ENCODE data around the gene ENTPD6. TPM values are rescaled to one million over a fixed set of nuclear protein-coding genes. Genes with fewer than 3 reads are reported as not detected.
"Not testable (repeated sequence)": the region's sequence is repeated elsewhere in the genome, so short reads cannot be mapped to it uniquely, and the experiment has no call there.

Gene ENTPD6
- polyA plus RNA-seq, 1 experiment, result 70.8 TPM

GRCh38 chr20:25165128-25165527 is 30.4 kb upstream of the ENTPD6 start:
- Histone ChIP-seq H3K27me3 (ENCODE audit: control insufficient read depth, insufficient read depth, low read length) (peaks cover 6% of the 10 kb centered on the region), H3K4me3 (ENCODE audit: low read depth, low read length) (no peak overlapping the region), H3K36me3 (ENCODE audit: control insufficient read depth, insufficient read depth, low read length) (no peaks in the 10 kb centered on the region)
- POLR2A ChIA-PET, result no interaction called here
- DNase-seq (ENCODE audit: low read depth), result no peak
- TF ChIP-seq CTCF (IDR thresholded peaks at IDR 0.05; ENCODE audit: insufficient read depth, low read depth, low read length), result no peak
- CTCF ChIA-PET, result interaction anchor here (2.2 kb wide), 1 partner anchor 13 kb away, joined by 6 read pairs; no protein-coding TSS in a partner anchor

GRCh38 chr20:25166105-25166782 is 29.3 kb upstream of the ENTPD6 start:
- not testable (repeated sequence) for H3K27me3 ChIP-seq (ENCODE audit: control insufficient read depth, insufficient read depth, low read length); H3K4me3 ChIP-seq (ENCODE audit: low read depth, low read length)

GRCh38 chr20:25173321-25173720 is 22.2 kb upstream of the ENTPD6 start:
- Histone ChIP-seq H3K4me3 (ENCODE audit: low read depth, low read length) (no peak overlapping the region), H3K27me3 (ENCODE audit: control insufficient read depth, insufficient read depth, low read length) (peaks cover 3% of the 10 kb centered on the region), H3K36me3 (ENCODE audit: control insufficient read depth, insufficient read depth, low read length) (no peaks in the 10 kb centered on the region)
- no peak for DNase-seq (ENCODE audit: low read depth)
- CTCF ChIA-PET, result interaction anchor here (0.8 to 1.4 kb wide), 2 partner anchors 13 to 177 kb away, joined by 3 to 4 read pairs; no protein-coding TSS in a partner anchor
- POLR2A ChIA-PET, result no interaction called here
- no peak for TF ChIP-seq CTCF (IDR thresholded peaks at IDR 0.05; ENCODE audit: insufficient read depth, low read depth, low read length)

More at GRCh38 chr20:25166105-25166782, 29.3 kb upstream of the ENTPD6 start:
- H3K36me3 ChIP-seq (ENCODE audit: control insufficient read depth, insufficient read depth, low read length); POLR2A ChIA-PET; DNase-seq (ENCODE audit: low read depth): not testable (repeated sequence)
- CTCF ChIA-PET, result interaction anchor here (1.5 to 2.2 kb wide), 2 partner anchors 12 to 29 kb away, joined by 3 to 6 read pairs; partner anchors contain the start of gene ENTPD6

- no peak overlapping the region for H3K4me3 ChIP-seq (ENCODE audit: low read depth, low read length)
- no peak for DNase-seq (ENCODE audit: low read depth)
- peaks cover 3% of the 10 kb centered on the region for H3K27me3 ChIP-seq (ENCODE audit: control insufficient read depth, insufficient read depth, low read length)
- ChIA-PET POLR2A (no interaction called here), CTCF (interaction anchor here (0.8 to 1.4 kb wide), 2 partner anchors 14 to 178 kb away, joined by 3 to 4 read pairs; no protein-coding TSS in a partner anchor)
- no peak for TF ChIP-seq CTCF (IDR thresholded peaks at IDR 0.05; ENCODE audit: insufficient read depth, low read depth, low read length)
- H3K36me3 ChIP-seq (ENCODE audit: control insufficient read depth, insufficient read depth, low read length), result no peaks in the 10 kb centered on the region
These were observed 21.6 kb upstream of the ENTPD6 start for GRCh38 chr20:25173886-25174308.

- Histone ChIP-seq H3K27me3 (ENCODE audit: control insufficient read depth, insufficient read depth, low read length) (peaks cover 3% of the 10 kb centered on the region), H3K4me3 (ENCODE audit: low read depth, low read length) (no peak overlapping the region), H3K36me3 (ENCODE audit: control insufficient read depth, insufficient read depth, low read length) (no peaks in the 10 kb centered on the region)
- CTCF ChIA-PET, result interaction anchor here (0.7 to 1.6 kb wide), 6 partner anchors 12 to 222 kb away, joined by 3 to 4 read pairs (median 3); no protein-coding TSS in a partner anchor
- no peak for DNase-seq (ENCODE audit: low read depth)
- TF ChIP-seq CTCF (IDR thresholded peaks at IDR 0.05; ENCODE audit: insufficient read depth, low read depth, low read length), result no peak
- POLR2A ChIA-PET, result no interaction called here
These were observed 19.3 kb upstream of the ENTPD6 start for GRCh38 chr20:25176184-25176583.
